Left ventricle myocardium inferior (tissue), 1 donor: ENCODE measurements around the gene EFNA5. TPM values are rescaled to one million over a fixed set of nuclear protein-coding genes. Genes with fewer than 3 reads are reported as not detected.

Source experiments
- DNase-seq: peaks from one replicate; pipeline ENCODE4 v3.0.0-alpha.2; 2020
- H3K27ac ChIP-seq: fragments of 200-600 bp; replicated peaks from 2 replicates; pipeline ENCODE4 v1.8.0; 2021
- H3K27me3 ChIP-seq: fragments of 200-600 bp; 2 replicates; pipeline ENCODE4 v1.8.0; 2021; ENCODE audit warnings: low read depth
- H3K36me3 ChIP-seq: fragments of 200-600 bp; 2 replicates; pipeline ENCODE4 v1.8.0; 2021
- H3K4me1 ChIP-seq: fragments of 200-600 bp; 2 replicates; pipeline ENCODE4 v1.8.0; 2021
- H3K4me3 ChIP-seq: fragments of 200-600 bp; 2 replicates; pipeline ENCODE4 v1.8.0; 2021; ENCODE audit warnings: mild to moderate bottlenecking, moderate library complexity
- H3K9me3 ChIP-seq: fragments of 200-600 bp; replicated peaks from 2 replicates; pipeline ENCODE4 v1.8.0; 2021
- intact Hi-C: fragments of 100-400 bp; cut with micrococcal nuclease; formaldehyde crosslinking; loops from one replicate; pipeline ENCODE4 v1.11.0; 2022
- total RNA-seq: library from RNA; stranded (reverse); fragmentation: NEBNext Ultra II Directional; extraction: Animal tissue kit (Norgen Biotek cat#: 25700); gene quantifications from one replicate; pipeline ENCODE4 v1.2.1, GENCODE V29; 2021
- TF ChIP-seq, protein P1 (sequence below): fragments of 200-600 bp; IDR thresholded peaks from 2 replicates; pipeline ENCODE4 v1.8.0; 2021; ENCODE audit warnings: antibody characterized with exemption, mild to moderate bottlenecking, borderline replicate concordance
- donor health status: DM: no; HTN: yes; CAD: no; lungs with severe emphysema.

Gene EFNA5
- total RNA-seq, 1 donor from 2014 or later = 28.2 TPM

DNA sequence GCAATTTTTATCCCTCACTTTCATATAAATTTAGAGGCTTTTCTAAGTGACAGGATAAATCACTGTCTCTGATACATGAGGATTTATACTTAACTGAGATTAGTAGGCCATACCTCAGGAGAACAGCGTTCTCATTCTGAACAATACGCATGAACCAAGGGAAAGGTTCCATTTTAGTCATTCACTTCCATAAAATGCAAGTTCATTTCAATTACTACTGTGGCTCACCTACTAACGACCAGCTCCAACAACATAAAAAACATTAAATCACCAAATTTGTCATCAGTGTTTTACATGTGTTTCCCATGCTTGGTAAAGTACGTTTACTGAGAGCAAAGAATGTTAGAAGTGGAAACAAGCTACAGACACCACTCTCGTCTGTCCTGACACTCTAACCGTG lies 67.4 kb downstream of the EFNA5 start:
- Histone ChIP-seq H3K27ac (peak overlapping the region; percentile 19), H3K4me1 (peaks cover 76% of the 10 kb centered on the region), H3K9me3 (no peaks in the 10 kb centered on the region), H3K4me3 (no peak overlapping the region), H3K27me3 (no peaks in the 10 kb centered on the region), H3K36me3 (no peaks in the 10 kb centered on the region)
- TF ChIP-seq, protein P1, sequence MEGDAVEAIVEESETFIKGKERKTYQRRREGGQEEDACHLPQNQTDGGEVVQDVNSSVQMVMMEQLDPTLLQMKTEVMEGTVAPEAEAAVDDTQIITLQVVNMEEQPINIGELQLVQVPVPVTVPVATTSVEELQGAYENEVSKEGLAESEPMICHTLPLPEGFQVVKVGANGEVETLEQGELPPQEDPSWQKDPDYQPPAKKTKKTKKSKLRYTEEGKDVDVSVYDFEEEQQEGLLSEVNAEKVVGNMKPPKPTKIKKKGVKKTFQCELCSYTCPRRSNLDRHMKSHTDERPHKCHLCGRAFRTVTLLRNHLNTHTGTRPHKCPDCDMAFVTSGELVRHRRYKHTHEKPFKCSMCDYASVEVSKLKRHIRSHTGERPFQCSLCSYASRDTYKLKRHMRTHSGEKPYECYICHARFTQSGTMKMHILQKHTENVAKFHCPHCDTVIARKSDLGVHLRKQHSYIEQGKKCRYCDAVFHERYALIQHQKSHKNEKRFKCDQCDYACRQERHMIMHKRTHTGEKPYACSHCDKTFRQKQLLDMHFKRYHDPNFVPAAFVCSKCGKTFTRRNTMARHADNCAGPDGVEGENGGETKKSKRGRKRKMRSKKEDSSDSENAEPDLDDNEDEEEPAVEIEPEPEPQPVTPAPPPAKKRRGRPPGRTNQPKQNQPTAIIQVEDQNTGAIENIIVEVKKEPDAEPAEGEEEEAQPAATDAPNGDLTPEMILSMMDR = no peak
- no peak for DNase-seq
- intact Hi-C loops = no loop called here

DNA sequence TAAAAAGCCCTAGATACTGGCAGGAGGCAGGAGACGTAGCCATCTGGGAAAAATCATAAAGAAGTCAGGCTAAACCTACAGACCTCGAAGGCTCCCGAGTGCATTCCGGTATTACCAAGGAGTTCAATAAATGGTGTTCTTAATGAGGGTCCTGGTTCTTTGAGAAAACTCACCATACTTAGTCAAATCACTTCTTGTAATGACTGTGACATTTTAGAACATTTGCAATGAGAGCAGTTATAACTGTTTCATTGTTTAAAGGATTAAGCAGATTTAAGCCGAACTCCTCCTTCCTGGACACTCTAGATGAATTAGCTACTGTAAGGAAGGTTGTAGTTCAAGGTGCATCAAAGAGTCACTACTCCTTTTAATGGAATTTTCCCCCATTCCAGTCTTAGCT lies 67.8 kb downstream of the EFNA5 start:
- peaks cover 72% of the 10 kb centered on the region for H3K4me1 ChIP-seq
- intact Hi-C loops = no loop called here
- no peak overlapping the region for H3K4me3 ChIP-seq
- DNase-seq = no peak
- TF ChIP-seq, protein P1 = no peak
- H3K27ac ChIP-seq = no peak overlapping the region
- no peaks in the 10 kb centered on the region for H3K27me3 ChIP-seq
- H3K9me3 ChIP-seq = no peaks in the 10 kb centered on the region
- H3K36me3 ChIP-seq = no peaks in the 10 kb centered on the region

DNA sequence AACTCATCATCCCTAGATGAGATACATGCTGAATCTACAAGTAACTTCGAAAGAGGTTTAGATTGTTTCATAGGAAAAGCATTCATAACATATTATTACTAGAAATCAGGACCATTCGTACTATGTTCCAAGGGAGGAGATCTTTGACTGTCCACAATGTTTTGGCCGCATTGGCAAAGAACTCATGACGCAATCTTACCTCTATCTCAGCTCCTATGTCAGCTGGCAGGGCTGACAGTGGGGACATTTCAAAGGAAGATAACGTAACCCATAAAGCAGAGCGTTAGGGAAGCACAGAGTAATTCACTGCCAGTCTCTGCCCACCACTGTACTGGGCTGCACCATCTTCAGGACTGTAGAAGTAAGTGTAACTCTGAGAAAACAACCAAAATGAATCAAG lies 69.7 kb downstream of the EFNA5 start:
- peaks cover 61% of the 10 kb centered on the region for H3K4me1 ChIP-seq
- H3K4me3 ChIP-seq = no peak overlapping the region
- H3K36me3 ChIP-seq = no peaks in the 10 kb centered on the region
- no peak for DNase-seq
- H3K27ac ChIP-seq = peak overlapping the region; percentile 9
- no peaks in the 10 kb centered on the region for H3K9me3 ChIP-seq
- intact Hi-C loops = no loop called here
- TF ChIP-seq, protein P1 = no peak
- no peaks in the 10 kb centered on the region for H3K27me3 ChIP-seq

DNA sequence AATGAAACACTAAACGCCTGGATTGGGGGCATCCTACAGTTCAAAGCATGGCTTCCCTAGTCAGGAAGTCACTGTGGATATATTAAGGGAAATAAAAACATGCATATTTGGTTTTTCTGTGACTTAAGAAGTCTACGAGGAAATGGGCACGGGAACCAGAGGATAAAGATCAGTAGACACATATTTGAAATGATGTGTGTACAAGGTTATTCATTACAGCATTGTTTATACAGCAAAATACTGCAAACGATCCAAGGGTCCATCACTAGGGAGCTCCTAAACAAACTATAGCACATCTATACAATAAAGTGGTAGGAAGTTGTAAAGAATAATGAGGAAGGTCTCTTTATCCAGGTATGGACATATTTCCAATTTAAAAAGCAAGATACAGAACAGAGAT lies 71.8 kb downstream of the EFNA5 start:
- intact Hi-C loops = no loop called here
- H3K36me3 ChIP-seq = no peaks in the 10 kb centered on the region
- TF ChIP-seq, protein P1 = no peak

DNA sequence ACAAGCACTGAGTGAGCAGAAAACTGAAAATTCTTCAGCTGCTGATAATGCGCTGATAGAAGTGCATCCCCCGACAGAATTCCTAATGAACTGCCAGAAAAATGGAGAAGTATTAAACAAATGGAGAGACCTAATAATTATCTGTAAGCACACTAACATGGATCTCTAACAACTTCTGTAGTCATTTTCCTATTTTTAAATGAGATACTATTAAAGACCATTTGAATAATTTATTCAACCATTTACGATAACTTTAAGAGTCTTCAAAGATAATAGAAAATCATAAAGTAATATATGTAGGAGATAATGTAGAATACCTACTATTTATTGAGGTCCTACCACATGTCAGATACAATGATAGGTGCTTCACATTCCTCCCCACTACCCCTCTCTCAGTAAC lies 72.9 kb downstream of the EFNA5 start:
- intact Hi-C loops = no loop called here
- peaks cover 53% of the 10 kb centered on the region for H3K4me1 ChIP-seq
- no peak for DNase-seq
- no peaks in the 10 kb centered on the region for H3K27me3 ChIP-seq
- TF ChIP-seq, protein P1 = no peak
- no peak overlapping the region for H3K27ac ChIP-seq
- no peaks in the 10 kb centered on the region for H3K9me3 ChIP-seq
- H3K4me3 ChIP-seq = no peak overlapping the region
- no peaks in the 10 kb centered on the region for H3K36me3 ChIP-seq

More for the DNA sequence above, 71.8 kb downstream of the EFNA5 start:
- no peak overlapping the region for H3K4me3 ChIP-seq
- H3K27ac ChIP-seq = no peak overlapping the region
- no peaks in the 10 kb centered on the region for H3K9me3 ChIP-seq
- peaks cover 52% of the 10 kb centered on the region for H3K4me1 ChIP-seq
- DNase-seq = no peak
- no peaks in the 10 kb centered on the region for H3K27me3 ChIP-seq

DNA sequence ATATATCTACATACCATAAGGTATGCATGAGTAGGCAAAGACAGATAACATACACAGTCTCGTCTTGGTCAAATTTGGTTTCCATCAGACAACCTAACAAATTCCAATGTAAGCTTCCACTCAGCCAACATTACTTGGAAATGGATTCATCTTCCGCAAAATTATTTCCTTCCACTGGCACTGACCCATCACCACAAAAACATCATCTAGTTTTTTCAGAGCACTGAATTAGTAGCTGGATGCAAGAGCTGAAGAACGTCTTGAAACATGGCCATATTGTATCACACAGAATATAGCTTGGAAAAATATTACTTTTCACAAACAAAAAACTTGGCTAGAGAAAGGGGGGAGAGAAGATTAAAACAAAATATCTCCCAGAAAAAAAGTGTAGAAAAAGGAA lies 73.5 kb downstream of the EFNA5 start:
- no peak for DNase-seq
- intact Hi-C loops = no loop called here
- H3K9me3 ChIP-seq = no peaks in the 10 kb centered on the region
- H3K4me1 ChIP-seq = peaks cover 53% of the 10 kb centered on the region
- no peak overlapping the region for H3K4me3 ChIP-seq
- H3K27ac ChIP-seq = no peak overlapping the region
- no peaks in the 10 kb centered on the region for H3K27me3 ChIP-seq
- H3K36me3 ChIP-seq = no peaks in the 10 kb centered on the region
- TF ChIP-seq, protein P1 = no peak
